ENCODE results near the gene AKR7A2.

The AKR7A2 gene

DNA sequence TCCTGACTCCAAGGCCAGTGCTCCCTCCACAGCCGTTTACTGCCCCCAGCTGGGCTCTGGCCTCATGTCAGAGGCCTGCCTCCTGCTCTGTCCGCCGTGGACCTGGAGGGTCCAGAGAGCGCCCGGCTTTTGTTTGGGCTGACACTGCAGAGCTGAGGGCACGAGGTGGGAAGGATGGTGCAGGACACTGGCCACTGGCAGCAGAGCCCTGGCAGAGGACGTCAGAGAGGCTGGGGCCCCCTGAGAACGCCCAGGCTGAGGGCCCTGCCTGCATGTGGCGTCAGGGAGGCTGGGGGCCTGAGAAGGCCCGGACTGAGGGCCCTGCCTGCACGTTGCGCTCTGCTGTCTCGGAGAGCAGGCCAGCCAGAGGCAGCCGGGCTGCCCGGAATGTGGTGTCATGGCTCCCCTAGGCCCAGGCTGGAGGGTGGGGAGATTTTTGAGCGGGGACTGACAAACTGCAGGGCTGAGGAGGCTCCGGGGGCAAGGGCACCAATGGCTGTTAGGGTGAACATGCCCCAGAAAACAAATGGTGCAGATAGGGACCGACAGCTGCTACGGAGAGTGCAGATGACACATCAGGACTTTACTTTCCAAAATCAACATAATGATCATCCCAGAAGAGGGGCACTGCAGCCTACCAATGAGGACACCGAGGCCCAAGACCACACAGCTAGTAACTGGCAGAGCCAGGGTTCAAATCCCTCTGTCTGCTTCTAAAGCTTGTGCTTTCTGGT lies 31.8 kb upstream of the AKR7A2 start:
- DNase-seq (ENCODE audit: low read depth): no peak

DNA sequence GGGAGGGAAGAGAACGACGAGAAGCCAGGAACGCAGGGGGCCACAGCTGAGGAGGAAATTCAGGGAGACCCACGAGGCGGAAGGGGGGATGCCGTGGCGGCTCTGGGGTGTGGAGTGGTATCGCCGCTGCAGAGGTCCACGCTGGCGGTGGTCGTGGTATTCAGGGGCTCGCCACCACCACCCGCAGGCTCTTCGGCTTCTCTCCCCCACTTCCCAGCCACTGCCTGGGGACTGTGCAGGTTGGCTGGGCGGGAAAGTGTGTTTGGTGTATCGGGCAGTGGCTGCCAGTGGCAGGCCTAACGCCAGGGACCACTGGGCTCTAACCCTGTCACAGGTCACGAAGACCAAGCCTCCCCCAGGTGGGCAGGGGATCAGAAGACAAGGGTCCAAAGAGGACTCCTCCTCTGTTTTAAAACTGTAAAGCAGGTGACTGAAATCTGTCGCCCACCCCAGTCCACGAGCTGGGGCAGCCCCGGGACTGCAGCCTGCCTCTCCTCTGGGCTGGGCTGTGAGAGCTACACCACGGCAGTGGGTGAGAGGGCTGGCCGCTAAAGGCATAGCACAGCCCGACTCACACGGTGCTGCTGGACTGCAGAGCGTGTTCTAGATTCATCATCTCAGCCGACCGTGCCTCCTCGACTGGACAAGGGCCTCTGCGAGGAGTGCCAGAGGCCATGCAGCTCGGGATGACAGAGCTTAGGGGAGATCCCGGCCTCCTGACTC lies 31.1 kb upstream of the AKR7A2 start:
- DNase-seq (ENCODE audit: low read depth): no peak

- DNase-seq (ENCODE audit: low read depth): no peak
These were observed 30.3 kb upstream of the AKR7A2 start for GRCh38 chr1:19342062-19342750.

GRCh38 chr1:19341201-19342061 lies 29.5 kb upstream of the AKR7A2 start:
- peak; percentile 53 for DNase-seq (ENCODE audit: low read depth)

- no peak for DNase-seq (ENCODE audit: low read depth)
These were observed 28.5 kb upstream of the AKR7A2 start for GRCh38 chr1:19340387-19340937.

DNA sequence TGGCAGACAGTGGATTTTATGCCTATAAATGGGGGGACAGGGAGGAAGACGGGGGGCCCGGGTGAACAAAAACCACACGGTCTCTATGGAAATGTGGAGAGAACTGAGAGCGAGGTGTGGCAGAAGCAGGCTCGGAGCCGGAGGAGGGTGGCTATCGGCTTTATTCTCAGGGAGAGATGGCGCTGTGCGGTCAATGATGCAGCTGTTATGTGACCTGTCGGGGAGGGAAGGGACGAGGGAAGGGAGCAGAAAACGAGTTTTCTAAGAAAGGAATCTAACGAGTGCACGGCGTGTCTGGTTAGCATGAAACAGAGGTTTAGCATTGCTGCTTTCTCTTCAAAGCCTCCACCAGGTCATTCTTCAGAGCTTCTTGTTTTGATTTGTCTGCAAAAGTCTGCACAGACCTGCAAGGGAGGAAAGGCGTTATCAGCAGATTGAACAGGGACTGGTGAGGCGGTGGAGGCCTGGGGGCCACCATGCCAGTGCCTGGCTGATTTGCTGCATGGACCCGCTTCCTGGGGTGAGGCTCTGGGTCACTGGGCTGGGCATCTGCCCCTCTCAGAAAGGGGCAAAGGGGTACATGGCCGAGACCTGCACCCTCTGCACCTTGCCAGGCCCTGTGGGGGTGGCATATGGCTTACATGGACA lies 27.4 kb upstream of the AKR7A2 start:
- DNase-seq (ENCODE audit: low read depth): no peak

DNA sequence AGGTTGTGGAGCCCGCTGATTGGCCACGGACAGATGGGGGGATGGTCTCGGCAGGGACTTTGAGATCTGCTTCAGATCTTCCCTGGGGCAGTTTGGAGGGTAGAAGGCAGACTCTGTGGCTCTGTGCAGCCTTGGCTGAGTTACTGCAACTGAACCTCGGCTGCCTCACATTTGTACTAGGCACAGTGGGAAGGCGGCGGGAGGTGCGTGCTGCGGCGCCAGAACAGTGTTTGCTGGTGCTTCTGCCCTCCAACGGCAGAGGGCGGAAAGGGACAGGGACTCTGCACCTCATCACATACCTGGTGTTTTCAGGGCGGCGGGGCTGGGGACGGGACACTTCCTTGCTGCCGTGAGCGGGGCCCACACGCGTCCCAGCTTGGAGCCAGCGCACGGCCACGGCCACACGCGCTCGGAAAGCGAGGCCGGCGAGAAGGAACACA lies 26.4 kb upstream of the AKR7A2 start:
- DNase-seq (ENCODE audit: low read depth): no peak

DNA sequence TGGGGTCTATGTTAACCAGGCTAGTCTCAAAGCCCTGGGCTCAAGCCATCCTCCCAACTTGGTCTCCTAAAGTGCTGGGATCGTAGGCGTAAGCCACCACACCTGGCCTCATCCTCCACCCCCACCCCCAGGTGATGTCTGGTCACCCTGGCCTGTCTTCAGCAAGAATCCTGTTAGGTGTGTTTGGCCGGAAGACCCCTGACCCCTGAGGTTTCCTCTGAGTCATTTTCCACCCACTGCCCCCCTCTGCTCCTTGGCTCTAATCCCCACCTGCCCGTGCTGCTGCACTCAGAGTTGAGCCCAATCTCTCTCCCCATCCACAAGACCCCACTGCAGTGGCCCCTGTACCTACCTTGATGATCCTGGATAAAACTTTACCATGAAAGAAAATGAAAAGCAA lies 25.3 kb upstream of the AKR7A2 start:
- no peak for DNase-seq (ENCODE audit: low read depth)

GRCh38 chr1:19336543-19336942 lies 24.6 kb upstream of the AKR7A2 start:
- no peak for DNase-seq (ENCODE audit: low read depth)

DNA sequence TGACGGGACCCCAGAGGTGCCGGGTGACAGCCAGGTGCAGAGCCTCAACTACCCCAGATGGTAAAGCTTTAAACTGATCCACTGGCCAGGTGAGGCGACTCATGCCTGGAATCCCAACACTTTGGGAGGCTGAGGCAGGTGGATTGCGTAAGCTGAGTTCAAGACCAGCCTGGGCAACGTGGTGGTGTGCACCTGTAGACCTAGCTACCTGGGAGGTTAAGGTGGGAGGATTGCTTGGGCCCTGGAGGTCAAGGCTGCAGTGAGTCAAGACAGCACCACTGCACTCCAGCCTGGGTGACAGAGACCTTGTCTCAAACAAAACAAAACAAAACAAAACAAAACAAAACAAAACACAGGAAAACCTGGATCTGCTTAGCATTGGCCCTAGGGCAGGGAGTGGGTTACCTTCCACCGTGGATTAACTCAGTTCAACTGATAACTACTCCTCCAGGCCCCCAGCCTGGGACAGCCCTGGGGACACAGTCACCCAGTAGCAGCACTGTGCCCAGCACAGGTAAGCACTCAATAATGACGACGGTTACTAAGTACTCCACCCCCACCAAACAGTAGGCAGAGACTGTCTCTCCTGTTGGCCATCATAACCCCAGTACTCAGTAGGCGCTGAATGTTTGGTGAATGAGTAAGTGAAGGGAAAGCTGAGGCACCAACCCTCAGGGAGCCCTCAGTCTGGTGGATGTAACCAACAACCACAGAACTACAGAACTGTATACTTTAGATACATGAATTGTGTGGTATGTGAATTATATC lies 21.8 kb upstream of the AKR7A2 start:
- DNase-seq (ENCODE audit: low read depth): no peak

DNA sequence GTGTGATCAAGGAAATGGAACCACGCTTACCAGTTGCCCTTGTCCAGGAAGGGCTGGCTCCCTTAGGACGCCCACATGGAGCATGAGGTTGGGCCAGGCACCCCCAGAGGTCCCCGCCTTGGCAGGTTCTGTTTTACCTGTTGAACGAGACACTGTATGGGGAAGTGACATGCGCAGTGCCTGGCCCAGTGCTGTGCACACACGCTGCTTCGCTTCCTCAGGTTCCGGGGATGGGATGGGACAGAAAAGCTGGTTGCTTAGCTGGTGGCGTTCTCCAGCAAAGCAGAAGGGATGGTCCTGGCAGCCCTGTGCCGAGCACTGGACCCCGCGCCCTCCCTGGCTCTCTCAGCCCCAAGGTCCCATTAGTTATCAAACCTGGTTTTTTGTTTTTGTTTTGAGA lies 20.9 kb upstream of the AKR7A2 start:
- DNase-seq (ENCODE audit: low read depth): no peak

- no peak for DNase-seq (ENCODE audit: low read depth)
These were observed 19.4 kb upstream of the AKR7A2 start for GRCh38 chr1:19331262-19331878.

GRCh38 chr1:19330449-19331135 lies 18.6 kb upstream of the AKR7A2 start:
- DNase-seq (ENCODE audit: low read depth): no peak

GRCh38 chr1:19329611-19330010 lies 17.7 kb upstream of the AKR7A2 start:
- no peak for DNase-seq (ENCODE audit: low read depth)

DNA sequence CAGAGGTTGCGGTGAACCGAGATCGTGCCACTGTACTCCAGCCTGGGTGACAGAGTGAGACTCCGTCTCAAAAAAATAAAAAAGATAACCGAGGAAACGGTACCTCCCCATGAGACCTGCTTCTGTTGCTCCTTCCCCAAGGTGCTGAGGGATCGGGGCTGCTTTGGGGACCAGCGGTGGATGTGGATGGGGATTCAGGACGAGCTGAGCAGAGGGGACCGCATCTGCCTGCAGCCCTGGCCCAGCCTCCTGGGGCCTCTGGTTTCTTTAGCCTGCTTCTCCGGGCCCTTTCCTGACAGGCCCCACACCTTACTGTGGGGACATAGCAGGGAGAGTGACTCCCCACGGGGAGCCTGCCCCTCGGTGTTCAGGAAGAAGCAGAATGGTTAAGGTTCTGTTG lies 17.2 kb upstream of the AKR7A2 start:
- no peak for DNase-seq (ENCODE audit: low read depth)

- DNase-seq (ENCODE audit: low read depth): no peak
These were observed 16.5 kb upstream of the AKR7A2 start for GRCh38 chr1:19328486-19328885.

GRCh38 chr1:19327736-19328135 lies 15.8 kb upstream of the AKR7A2 start:
- no peak for DNase-seq (ENCODE audit: low read depth)

GRCh38 chr1:19327301-19327700 lies 15.4 kb upstream of the AKR7A2 start:
- DNase-seq (ENCODE audit: low read depth): no peak

- DNase-seq (ENCODE audit: low read depth): no peak
These were observed 14.8 kb upstream of the AKR7A2 start for GRCh38 chr1:19326748-19327065.
